ENCODE measurements around the gene RXFP2.
A peak's percentile ranks its signal among the peaks of the same experiment; 100 is the strongest.

The RXFP2 gene

GRCh38 chr13:31843044-31843443 is 103.7 kb downstream of the RXFP2 start:
- no peak for DNase-seq

- DNase-seq: peak; percentile 76
These were observed 107.0 kb downstream of the RXFP2 start for GRCh38 chr13:31846182-31846938.

GRCh38 chr13:31846961-31847752 is 107.8 kb downstream of the RXFP2 start:
- no peak for DNase-seq

- DNase-seq: no peak
These were observed 109.3 kb downstream of the RXFP2 start for GRCh38 chr13:31848621-31849020.

GRCh38 chr13:31849206-31849605 is 109.9 kb downstream of the RXFP2 start:
- DNase-seq: no peak

- no peak for DNase-seq
These were observed 110.8 kb downstream of the RXFP2 start for GRCh38 chr13:31850041-31850555.

- DNase-seq: no peak
These were observed 111.9 kb downstream of the RXFP2 start for GRCh38 chr13:31851216-31851615.
